ENCODE data around the gene SOX15. TPM values are rescaled to one million over a fixed set of nuclear protein-coding genes. Genes with fewer than 3 reads are reported as not detected.

The SOX15 gene
- total and polyA plus RNA-seq, 2 of the 13 experiments (the other 11 are each of a cell fraction or from before 2014, with no cell fraction given) = 0.07 to 0.18 TPM

DNA sequence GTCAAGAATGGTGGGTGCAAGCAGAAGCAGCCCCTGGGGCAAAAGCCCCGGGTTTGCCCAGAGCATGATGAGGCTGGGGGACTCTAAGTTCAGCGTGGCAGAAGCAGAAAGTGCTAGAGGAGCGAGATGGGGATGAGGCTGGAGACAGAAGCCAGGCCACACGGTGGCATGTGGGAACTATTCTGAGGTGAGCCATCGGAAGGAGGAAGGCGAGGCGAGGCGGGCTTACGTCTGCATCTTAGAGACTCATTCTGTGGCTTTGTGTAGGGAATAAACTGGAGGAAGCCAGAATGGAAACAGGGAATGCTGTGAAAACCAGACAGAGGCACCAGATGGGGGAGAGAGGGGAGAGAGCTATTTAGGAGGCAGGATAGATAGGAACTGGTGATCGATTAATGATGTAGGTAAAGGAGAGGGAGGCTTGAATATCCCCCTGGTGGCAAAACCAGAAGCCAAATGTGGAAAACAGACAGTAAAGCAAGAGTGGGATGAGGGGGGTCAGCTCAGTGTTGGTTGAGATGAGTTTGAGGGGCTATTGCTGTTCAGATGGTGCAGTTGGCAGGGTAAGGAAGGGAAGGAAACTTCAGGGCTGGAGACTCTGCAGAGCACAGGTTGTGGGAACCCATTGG, 34.5 kb downstream of the SOX15 start:
- CTCF ChIA-PET (ENCODE audit: low intra/inter-chr PET ratio, low total read pairs) = no interaction called here

GRCh38 chr17:7553356-7553755, 36.5 kb downstream of the SOX15 start:
- Histone ChIP-seq H3K9ac (ENCODE audit: insufficient read depth, low read depth, low read length) (no peak overlapping the region), H3K27ac (ENCODE audit: extremely low read length, insufficient read depth, low read length) (no peak overlapping the region), H3K36me3 (replicated peaks in 1 of 2; ENCODE audit: control insufficient read depth in 1 of 2, insufficient read depth in 2 of 2, low read length in 2 of 2) (no peaks in the 10 kb centered on the region), H3K4me3 (replicated peaks in 1 of 3; ENCODE audit: insufficient read depth in 1 of 3, low read depth in 2 of 3, low read length in 3 of 3) (no peak overlapping the region), H3K27me3 (ENCODE audit: control insufficient read depth in 1 of 2, insufficient read depth in 2 of 2, low read length in 2 of 2) (no peaks in the 10 kb centered on the region), H2AFZ (ENCODE audit: low read length) (no peak overlapping the region), H3K4me2 (ENCODE audit: low read depth, low read length) (no peak overlapping the region), H3K79me2 (ENCODE audit: insufficient read depth, low read length) (no peaks in the 10 kb centered on the region), H4K20me1 (ENCODE audit: insufficient read depth, low read length) (no peaks in the 10 kb centered on the region), H3K9me3 (ENCODE audit: low read length) (no peaks in the 10 kb centered on the region), H3K4me1 (ENCODE audit: insufficient read depth, low read length) (peaks cover 62% of the 10 kb centered on the region)
- in situ Hi-C loops (cut with HindIII; ENCODE audit: extremely low pct_ligation_motif_present, low pct_unique_long_range_greater_than_20kb) (no loop called here), intact Hi-C loops (cut with micrococcal nuclease; ENCODE audit: unreplicated experiment) (no loop called here)
- FAIRE-seq (no peak), DNase-seq (ENCODE audit: low spot score) (no peak), ATAC-seq (no peak)
- POLR2A ChIA-PET = interaction anchor here (1.0 kb wide), 1 partner anchor 15 kb away, joined by 3 read pairs; no protein-coding TSS in a partner anchor
- CTCF ChIA-PET (ENCODE audit: low intra/inter-chr PET ratio, low total read pairs) = no interaction called here
- WGBS (ENCODE audit: low lambda C conversion rate) = 77% methylated on average over 1 of the region's 1 CpG
- BruUV-seq (replicated peaks) = no TSS peak
- TF ChIP-seq ZNF335 (CRISPR knock-in tag; IDR thresholded peaks at IDR 0.05) (no peak), SOX6 (IDR thresholded peaks at IDR 0.05) (no peak), SOX6 (CRISPR knock-in tag; IDR thresholded peaks at IDR 0.05) (no peak), ZXDC (CRISPR knock-in tag; IDR thresholded peaks at IDR 0.05) (no peak), ZNF616 (CRISPR knock-in tag; IDR thresholded peaks at IDR 0.05; ENCODE audit: low read depth) (no peak), ZBTB8A (CRISPR knock-in tag; IDR thresholded peaks at IDR 0.05; ENCODE audit: borderline replicate concordance, low read depth) (no peak), GTF3A (CRISPR knock-in tag; conservative IDR thresholded peaks at IDR 0.05) (no peak), ZNF720 (CRISPR knock-in tag; IDR thresholded peaks at IDR 0.05) (no peak), ZNF883 (CRISPR knock-in tag; IDR thresholded peaks at IDR 0.05; ENCODE audit: not compliant biosample characterization) (no peak), ZKSCAN5 (CRISPR knock-in tag; IDR thresholded peaks at IDR 0.05) (no peak), BCL6 (CRISPR knock-in tag; IDR thresholded peaks at IDR 0.05) (no peak)

More for the DNA sequence above, 34.5 kb downstream of the SOX15 start:
- 66% methylated on average over 10 of the region's 10 CpGs for WGBS (ENCODE audit: low lambda C conversion rate)
- FAIRE-seq (no peak), ATAC-seq (no peak), DNase-seq (ENCODE audit: low spot score) (no peak)
- Histone ChIP-seq H3K4me1 (ENCODE audit: insufficient read depth, low read length) (peaks cover 65% of the 10 kb centered on the region), H3K36me3 (replicated peaks in 1 of 2; ENCODE audit: control insufficient read depth in 1 of 2, insufficient read depth in 2 of 2, low read length in 2 of 2) (no peaks in the 10 kb centered on the region), H3K79me2 (ENCODE audit: insufficient read depth, low read length) (no peaks in the 10 kb centered on the region), H3K4me2 (ENCODE audit: low read depth, low read length) (no peak overlapping the region), H3K27ac (ENCODE audit: extremely low read length, insufficient read depth, low read length) (no peak overlapping the region), H3K4me3 (replicated peaks in 1 of 3; ENCODE audit: insufficient read depth in 1 of 3, low read depth in 2 of 3, low read length in 3 of 3) (no peak overlapping the region), H3K9ac (ENCODE audit: insufficient read depth, low read depth, low read length) (no peak overlapping the region), H3K9me3 (ENCODE audit: low read length) (no peaks in the 10 kb centered on the region), H4K20me1 (ENCODE audit: insufficient read depth, low read length) (no peaks in the 10 kb centered on the region), H2AFZ (ENCODE audit: low read length) (no peak overlapping the region), H3K27me3 (ENCODE audit: control insufficient read depth in 1 of 2, insufficient read depth in 2 of 2, low read length in 2 of 2) (no peaks in the 10 kb centered on the region)
- BruUV-seq (replicated peaks) = no TSS peak
- no peak for TF ChIP-seq ZNF280B (CRISPR knock-in tag; IDR thresholded peaks at IDR 0.05; ENCODE audit: borderline replicate concordance)
- no peak for TF ChIP-seq PAX8 (CRISPR knock-in tag; IDR thresholded peaks at IDR 0.05; ENCODE audit: borderline replicate concordance)
- POLR2A ChIA-PET = no interaction called here
- intact Hi-C loops (cut with micrococcal nuclease; ENCODE audit: unreplicated experiment) = no loop called here
- in situ Hi-C loops (cut with HindIII; ENCODE audit: extremely low pct_ligation_motif_present, low pct_unique_long_range_greater_than_20kb) = loop anchor here (5.0 kb wide), 1 partner anchor 43 kb away; no protein-coding TSS in a partner anchor

All from HepG2 (cell line).